ENCODE data around the gene DSCAM. TPM values are rescaled to one million over a fixed set of nuclear protein-coding genes. Genes with fewer than 3 reads are reported as not detected.

Gene DSCAM
- total RNA-seq, 2 donors from 2014 or later, result not detected

DNA sequence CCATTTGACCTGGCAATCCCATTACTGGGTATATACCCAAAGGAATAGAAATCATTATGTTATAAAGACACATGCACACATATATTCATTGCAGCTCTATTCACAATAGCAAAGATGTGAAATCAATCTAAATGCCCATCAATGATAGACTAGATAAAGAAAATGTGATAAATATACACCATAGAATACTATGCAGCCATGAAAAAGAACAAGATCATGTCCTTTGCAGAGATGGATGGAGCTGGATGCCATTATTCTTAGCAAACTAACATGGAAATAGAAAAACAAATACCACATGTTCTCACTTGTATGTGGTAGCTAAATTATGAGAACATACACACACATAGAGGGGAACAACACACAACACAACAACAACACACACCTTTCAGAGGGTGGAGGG is 731.2 kb downstream of the DSCAM start:
- peaks cover 0 to 22% of the 10 kb centered on the region in 2 donors for H3K9me3 Mint-ChIP-seq
- no peak overlapping the region for H3K27ac Mint-ChIP-seq
- ATAC-seq, result no peak
- H3K36me3 Mint-ChIP-seq, result no peaks in the 10 kb centered on the region
- DNase-seq (ENCODE audit: low spot score in 2 of 2), result no peak

DNA sequence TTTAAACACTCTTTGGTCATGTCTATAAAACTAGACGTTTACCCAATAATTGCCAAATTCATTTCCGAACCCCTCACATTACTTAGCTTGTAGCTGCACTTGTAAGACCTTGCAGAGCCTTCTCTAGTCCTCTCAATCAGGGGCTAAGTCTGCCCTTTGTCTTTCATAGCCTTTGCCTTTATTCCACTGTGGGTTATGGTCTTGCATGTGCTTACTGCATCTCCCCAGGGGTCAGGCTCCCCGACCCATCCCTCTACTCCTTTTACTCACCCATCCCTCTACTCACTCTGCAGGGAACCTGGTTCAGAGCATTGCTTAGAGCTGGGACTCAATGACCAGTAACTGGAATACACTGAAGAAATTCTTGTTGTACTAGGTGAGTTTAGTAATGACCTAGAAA is 744.3 kb downstream of the DSCAM start:
- no peak for DNase-seq (ENCODE audit: low spot score in 2 of 2)
- ATAC-seq, result no peak
- Mint-ChIP-seq H3K36me3 (no peaks in the 10 kb centered on the region), H3K9me3 (peaks cover 14 to 18% of the 10 kb centered on the region in 2 donors), H3K27ac (no peak overlapping the region)

DNA sequence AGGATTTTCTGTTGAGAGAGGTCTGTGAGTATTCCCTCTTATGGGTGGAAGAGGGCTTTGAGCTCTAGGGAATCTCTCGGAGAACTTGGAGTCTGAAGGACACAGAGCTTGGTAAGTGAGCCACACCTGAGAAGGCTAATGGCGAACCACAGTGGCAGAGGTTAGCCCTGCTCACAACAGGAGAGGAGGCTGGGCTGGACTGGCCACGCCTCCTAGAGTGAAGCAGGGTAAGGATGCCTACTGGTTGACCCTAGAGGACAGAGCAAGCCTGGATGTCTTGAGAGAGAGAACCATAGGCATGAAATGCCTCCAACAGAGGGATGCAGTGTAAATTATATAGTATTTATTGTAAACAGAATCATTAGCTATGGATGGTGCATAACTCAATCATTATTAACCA is 747.1 kb downstream of the DSCAM start:
- Mint-ChIP-seq H3K27ac (no peak overlapping the region), H3K9me3 (peaks cover 10 to 12% of the 10 kb centered on the region in 2 donors), H3K36me3 (no peaks in the 10 kb centered on the region)
- DNase-seq (ENCODE audit: low spot score in 2 of 2) (no peak), ATAC-seq (no peak)

DNA sequence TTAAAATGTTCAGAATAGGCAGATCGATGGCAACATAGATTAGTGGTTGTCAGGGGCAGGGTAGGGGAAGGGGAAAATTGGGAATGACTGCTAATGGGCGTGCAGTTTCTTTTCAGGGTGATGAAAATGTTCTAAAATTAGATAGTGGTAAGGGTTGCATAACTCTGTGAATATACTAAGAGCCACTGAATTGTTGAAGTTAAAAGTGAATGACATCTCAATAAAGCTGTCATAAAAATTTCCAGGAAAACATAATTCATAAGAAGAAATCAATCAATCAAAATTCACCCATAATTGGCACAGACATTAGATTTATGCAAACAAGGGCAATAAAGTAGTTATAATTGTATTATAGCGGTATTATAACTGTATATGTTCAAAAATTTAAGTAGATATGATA is 751.5 kb downstream of the DSCAM start:
- ATAC-seq (no peak), DNase-seq (ENCODE audit: low spot score in 2 of 2) (no peak)
- Mint-ChIP-seq H3K36me3 (peaks cover 0 to 16% of the 10 kb centered on the region in 2 donors), H3K9me3 (peaks cover 19 to 24% of the 10 kb centered on the region in 2 donors), H3K27ac (no peak overlapping the region)

DNA sequence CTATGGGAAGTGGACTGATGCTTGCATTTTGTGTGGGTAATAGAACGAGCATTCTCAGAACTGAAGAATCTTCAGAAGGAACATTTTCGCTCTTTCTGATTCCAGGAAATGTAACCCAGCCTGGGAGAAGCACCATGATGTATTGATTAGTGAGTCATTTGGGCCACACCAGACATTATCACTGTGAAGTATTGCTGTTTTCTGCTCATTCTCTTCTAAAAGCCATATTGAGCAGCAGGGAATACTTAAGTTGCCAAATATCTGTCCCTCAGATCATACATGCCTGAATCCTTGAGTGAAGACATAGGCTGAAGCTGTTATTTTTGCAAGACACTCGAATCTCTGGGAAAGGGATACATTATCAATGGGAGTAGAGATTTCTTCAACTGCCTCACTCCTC is 766.6 kb downstream of the DSCAM start:
- Mint-ChIP-seq H3K9me3 (peaks cover 0 to 4% of the 10 kb centered on the region in 2 donors), H3K27ac (no peak overlapping the region), H3K36me3 (no peaks in the 10 kb centered on the region)
- no peak for ATAC-seq
- DNase-seq (ENCODE audit: low spot score in 2 of 2), result no peak

DNA sequence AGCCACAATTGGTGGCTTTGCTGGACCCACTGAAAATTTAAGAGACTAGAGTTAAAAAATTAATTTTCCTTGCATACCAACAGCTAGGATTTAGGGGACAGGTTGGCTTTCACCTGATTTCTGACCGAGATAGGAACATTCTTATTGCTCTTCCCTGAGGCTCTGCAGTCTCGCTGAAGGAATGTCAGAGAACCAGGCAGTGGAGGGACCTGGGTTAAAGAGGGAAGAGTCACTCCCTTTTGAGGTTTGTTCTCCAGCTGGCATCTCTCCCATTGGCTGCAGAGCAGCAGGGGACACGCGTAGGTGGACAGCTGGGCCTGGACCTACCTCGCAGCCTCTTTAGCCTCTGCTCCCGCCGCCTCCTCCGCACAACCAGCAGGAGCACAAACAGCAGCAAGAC is 772.2 kb downstream of the DSCAM start:
- Mint-ChIP-seq H3K9me3 (no peaks in the 10 kb centered on the region), H3K36me3 (no peaks in the 10 kb centered on the region), H3K27ac (no peak overlapping the region)
- no peak for DNase-seq (ENCODE audit: low spot score in 2 of 2)
- ATAC-seq, result no peak

DNA sequence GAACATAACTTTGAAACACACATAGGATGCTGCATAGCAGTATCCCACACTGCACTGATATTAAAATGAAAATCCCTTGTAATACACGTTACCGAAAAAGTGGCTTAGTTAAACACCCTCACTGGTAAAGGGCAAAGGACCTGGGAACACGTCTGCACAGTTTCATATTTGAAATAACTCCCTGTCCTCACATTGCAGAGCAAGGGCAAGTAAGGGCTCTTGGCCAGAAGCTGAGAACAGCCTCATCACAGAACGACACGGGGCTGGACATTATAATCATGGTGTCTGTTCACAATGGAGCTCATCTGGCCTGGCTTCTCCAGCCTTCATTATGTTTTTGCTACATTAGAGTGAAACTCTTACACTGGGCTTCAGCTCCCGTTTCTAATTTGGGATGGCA is 772.8 kb downstream of the DSCAM start:
- no peak overlapping the region for H3K27ac Mint-ChIP-seq
- no peak for ATAC-seq
- DNase-seq (ENCODE audit: low spot score in 2 of 2), result no peak
- no peaks in the 10 kb centered on the region for H3K9me3 Mint-ChIP-seq
- no peaks in the 10 kb centered on the region for H3K36me3 Mint-ChIP-seq

DNA sequence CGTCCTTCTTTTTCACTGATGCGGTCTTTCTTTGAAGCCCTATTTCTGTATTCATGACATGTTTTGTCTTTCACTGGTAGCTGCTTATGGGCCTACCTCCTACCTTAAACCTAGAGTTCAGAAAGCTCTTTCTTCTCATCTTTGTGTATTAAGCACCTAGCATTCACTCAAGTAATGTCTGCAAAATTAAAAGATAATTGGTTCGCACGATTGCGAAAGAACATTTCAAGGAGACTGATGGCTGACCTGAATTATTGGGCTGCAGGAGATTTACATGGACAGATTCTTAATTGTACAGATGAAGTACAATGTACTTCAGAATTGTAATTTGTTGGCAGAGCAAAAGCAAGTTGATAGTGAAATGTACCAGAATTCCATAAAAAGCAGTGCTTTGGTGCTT is 773.3 kb downstream of the DSCAM start:
- DNase-seq (ENCODE audit: low spot score in 2 of 2) (no peak), ATAC-seq (no peak)
- H3K27ac Mint-ChIP-seq, result no peak overlapping the region
- no peaks in the 10 kb centered on the region for H3K36me3 Mint-ChIP-seq
- no peaks in the 10 kb centered on the region for H3K9me3 Mint-ChIP-seq

DNA sequence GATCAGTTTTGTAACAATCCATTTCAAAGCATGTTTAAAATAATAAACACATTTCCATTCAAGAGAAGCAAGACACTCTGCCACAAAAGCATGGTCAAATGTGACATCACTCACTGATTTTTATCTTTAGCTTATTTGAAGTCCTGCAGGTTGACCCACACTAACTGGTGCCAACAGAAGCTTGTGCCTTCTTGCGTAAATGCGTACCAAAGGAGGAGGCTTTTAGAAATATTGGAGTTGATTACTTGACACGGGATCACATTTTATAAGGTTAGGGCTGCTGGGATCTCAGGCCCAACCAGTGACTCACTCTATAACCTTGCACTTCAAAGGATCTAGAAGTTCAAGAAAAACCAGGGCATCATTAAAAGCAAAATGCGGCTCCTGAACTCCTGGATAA is 776.1 kb downstream of the DSCAM start:
- Mint-ChIP-seq H3K27ac (no peak overlapping the region), H3K9me3 (no peaks in the 10 kb centered on the region), H3K36me3 (no peaks in the 10 kb centered on the region)
- no peak for ATAC-seq
- no peak for DNase-seq (ENCODE audit: low spot score in 2 of 2)

DNA sequence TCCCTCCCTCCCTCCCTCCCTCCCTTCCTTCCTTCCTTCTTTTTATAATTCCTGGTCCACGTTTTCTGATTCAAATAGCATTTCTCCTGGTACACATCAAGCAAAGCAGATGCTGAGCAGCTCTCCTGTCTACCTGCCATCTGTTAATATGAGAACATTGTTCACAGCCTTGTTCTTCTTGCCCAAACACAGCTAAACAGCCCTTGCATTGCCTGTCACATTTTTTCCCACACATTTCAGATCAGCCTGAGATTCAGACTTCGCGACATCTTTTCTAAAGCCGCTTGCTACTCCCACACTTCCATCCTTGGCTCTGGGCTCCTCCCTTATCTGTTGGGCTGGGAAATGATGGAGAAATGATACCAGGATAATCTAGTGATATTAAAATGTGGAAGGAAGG is 779.2 kb downstream of the DSCAM start:
- DNase-seq (ENCODE audit: low spot score in 2 of 2), result no peak
- ATAC-seq, result no peak
- H3K27ac Mint-ChIP-seq, result no peak overlapping the region
- H3K9me3 Mint-ChIP-seq, result no peaks in the 10 kb centered on the region
- H3K36me3 Mint-ChIP-seq, result no peaks in the 10 kb centered on the region

DNA sequence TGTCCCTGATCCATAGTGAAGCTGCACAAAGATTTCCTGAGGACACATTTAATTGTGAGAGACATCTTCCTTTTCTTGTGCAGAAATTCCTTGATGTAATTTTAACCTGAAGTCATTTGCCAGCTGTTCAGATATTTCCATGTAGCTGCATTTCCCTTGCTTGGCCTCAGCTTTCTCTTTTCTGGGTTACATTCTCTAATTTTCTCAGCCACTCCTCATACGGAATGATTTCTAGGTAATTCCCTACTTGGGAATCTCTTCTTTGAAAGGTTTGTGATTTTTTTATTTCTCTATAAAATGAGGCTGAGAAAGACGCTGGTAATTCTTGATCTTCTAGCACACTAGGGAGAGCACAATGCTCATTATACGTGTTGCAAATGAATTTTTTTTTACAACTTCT is 780.7 kb downstream of the DSCAM start:
- Mint-ChIP-seq H3K9me3 (no peaks in the 10 kb centered on the region), H3K36me3 (no peaks in the 10 kb centered on the region), H3K27ac (no peak overlapping the region)
- ATAC-seq, result no peak
- no peak for DNase-seq (ENCODE audit: low spot score in 2 of 2)

DNA sequence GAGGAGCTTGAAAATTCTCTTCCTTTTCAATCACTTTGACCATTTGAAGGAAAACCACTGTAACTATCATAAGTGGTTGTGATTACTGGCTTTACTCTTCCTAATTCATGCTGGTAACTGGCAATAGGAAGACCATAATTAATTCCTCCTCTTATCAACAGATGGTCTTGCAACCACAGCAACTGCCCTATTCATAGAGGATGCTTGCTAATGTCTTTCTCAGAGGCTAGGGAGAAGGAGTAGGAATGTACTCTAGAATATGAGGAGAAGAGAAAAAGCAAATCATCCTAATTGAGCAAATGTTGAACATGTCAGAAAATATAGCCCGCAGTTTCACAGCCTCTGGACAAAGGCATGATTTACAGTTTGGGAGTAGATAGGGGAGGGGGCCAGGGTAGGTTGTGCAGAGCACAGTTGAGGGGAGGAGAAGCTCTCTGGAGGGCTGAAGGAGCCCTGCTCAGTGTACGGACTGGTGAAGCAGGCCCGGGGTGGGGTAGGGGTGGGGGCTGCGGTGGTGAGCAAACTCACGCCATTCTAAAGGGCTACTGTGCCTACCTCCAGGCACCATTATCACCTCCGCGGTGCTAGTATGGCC is 786.8 kb downstream of the DSCAM start:
- DNase-seq (ENCODE audit: low spot score in 2 of 2) (no peak), ATAC-seq (no peak)
- no peaks in the 10 kb centered on the region for H3K36me3 Mint-ChIP-seq
- no peak overlapping the region for H3K27ac Mint-ChIP-seq
- peaks cover 3 to 4% of the 10 kb centered on the region in 2 donors for H3K9me3 Mint-ChIP-seq

DNA sequence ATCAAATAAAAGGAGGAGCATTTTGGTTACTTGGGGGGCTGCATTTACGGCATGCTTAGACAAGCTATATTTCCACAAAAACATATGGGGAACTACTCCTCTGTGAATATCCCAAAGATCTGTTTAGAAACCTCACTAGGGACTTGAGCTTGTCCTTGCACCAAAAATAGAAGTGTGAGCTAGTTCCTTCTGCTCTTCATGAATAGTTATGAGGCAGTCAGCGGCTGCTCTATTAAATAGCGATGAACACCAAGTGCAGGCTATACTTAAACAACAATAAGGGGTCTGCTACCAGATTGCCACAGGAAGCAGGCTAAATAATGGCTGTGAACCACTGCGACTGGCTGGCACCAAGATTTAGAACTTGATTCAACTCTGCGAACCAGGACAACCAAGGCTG is 789.6 kb downstream of the DSCAM start:
- no peak for ATAC-seq

DNA sequence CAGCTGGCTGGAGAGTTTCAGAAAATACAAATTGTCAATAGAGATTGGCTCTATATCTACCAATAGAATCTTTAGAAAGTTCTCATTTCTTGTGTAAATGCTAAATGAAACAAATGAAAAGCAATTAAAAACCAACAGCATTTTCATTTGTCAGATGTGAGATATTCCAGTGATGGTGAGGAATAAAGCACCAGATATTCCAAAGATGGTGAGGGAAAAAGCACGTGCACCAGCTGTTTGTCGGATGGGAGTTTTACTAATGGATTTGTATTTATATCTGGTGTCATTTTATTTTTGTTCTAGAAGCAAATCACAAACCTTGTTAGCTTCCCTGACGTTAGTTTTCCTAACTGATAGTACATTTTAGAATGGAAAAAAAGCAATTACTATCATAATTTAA is 790.9 kb downstream of the DSCAM start:
- Mint-ChIP-seq H3K27ac (no peak overlapping the region), H3K36me3 (no peaks in the 10 kb centered on the region), H3K9me3 (peaks cover 3 to 5% of the 10 kb centered on the region in 2 donors)
- ATAC-seq (no peak), DNase-seq (ENCODE audit: low spot score in 2 of 2) (no peak)

More for the DNA sequence above, 789.6 kb downstream of the DSCAM start:
- peaks cover 4 to 6% of the 10 kb centered on the region in 2 donors for H3K9me3 Mint-ChIP-seq
- DNase-seq (ENCODE audit: low spot score in 2 of 2), result no peak
- H3K27ac Mint-ChIP-seq, result no peak overlapping the region
- no peaks in the 10 kb centered on the region for H3K36me3 Mint-ChIP-seq

DNA sequence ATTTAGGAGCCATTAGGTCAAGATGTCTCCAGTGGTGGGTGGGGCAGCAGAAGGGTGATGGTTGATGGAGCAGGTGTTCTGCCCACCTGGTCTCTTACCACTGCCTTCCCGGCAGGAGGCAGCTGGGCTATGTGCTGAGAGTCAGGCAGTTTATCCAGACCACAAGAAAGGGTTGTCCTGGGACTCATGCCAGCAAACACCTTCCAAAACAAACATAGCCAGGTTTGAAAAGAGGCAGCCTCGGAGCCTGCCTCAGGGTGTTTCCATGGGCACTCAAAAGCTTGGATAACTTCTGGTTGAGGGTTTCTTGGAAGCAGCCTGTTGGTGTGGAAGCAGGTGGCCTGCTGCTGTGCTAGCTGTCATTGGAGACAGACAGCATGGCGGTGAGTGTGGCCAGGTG is 792.6 kb downstream of the DSCAM start:
- ATAC-seq (no peak), DNase-seq (ENCODE audit: low spot score in 2 of 2) (no peak)
- Mint-ChIP-seq H3K27ac (no peak overlapping the region), H3K36me3 (no peaks in the 10 kb centered on the region), H3K9me3 (peaks cover 0 to 3% of the 10 kb centered on the region in 2 donors)

DNA sequence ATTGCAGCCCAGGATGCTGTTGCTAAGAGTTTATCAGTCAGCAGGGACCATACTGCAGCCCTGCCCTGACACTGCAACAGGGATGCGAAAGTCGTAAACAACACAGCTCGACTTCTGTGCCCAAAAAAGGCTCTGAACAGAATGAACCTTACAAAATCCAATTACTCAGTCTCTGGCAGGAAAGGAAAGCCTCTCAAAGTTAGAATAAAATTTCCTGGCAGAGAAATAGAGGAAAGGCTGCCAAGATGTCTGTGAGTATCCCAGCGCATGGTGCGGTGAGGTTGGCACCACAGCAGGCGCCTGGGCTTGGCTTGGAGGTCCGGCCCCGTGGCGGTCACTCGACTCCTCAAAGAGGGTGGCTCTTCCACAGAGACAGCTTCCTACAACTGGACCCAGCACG is 794.0 kb downstream of the DSCAM start:
- Mint-ChIP-seq H3K36me3 (no peaks in the 10 kb centered on the region), H3K27ac (no peak overlapping the region), H3K9me3 (peaks cover 0 to 3% of the 10 kb centered on the region in 2 donors)
- ATAC-seq (no peak), DNase-seq (ENCODE audit: low spot score in 2 of 2) (no peak)

DNA sequence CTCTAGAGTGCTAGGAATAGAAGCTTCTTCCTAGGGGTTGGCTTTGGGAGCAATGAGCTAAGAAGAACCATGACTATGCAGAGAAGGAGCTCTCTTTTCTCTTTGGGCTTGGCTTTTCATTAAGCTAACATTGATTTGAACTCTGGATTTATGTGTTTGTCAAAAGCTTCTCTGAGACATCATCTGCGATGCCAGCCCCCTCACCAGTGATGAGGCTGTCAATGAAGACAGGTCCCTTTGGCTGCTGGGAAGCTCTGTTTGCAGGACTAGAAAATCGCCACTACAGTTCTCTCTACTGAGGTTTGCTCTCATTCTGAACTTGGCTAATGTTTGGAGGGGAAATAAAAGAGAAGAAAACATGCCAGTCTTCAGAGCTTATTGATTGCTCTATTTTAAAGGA is 794.7 kb downstream of the DSCAM start:
- peaks cover 0 to 3% of the 10 kb centered on the region in 2 donors for H3K9me3 Mint-ChIP-seq
- DNase-seq (ENCODE audit: low spot score in 2 of 2) (no peak), ATAC-seq (no peak)
- H3K27ac Mint-ChIP-seq, result no peak overlapping the region
- H3K36me3 Mint-ChIP-seq, result no peaks in the 10 kb centered on the region

DNA sequence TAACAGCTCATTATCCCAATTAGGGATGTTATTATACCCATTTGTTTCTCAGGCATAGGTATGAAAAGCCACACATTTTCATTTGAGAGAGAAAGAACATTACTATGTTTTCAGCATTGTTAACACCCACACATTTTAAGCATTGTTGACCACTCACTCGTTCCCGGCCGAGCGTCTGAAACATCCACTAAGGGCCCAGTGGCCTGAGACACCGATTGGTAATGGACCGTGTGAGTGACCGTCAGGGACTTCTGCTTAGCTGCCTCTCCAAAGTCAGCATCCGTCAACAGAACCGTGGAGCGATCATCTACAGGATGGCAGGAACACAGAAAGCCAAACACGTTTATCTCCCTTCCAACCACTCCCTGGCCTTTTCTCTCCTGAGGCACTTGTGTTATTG is 795.2 kb downstream of the DSCAM start:
- H3K36me3 Mint-ChIP-seq, result no peaks in the 10 kb centered on the region
- no peak overlapping the region for H3K27ac Mint-ChIP-seq
- no peak for DNase-seq (ENCODE audit: low spot score in 2 of 2)
- peaks cover 0 to 3% of the 10 kb centered on the region in 2 donors for H3K9me3 Mint-ChIP-seq
- no peak for ATAC-seq

DNA sequence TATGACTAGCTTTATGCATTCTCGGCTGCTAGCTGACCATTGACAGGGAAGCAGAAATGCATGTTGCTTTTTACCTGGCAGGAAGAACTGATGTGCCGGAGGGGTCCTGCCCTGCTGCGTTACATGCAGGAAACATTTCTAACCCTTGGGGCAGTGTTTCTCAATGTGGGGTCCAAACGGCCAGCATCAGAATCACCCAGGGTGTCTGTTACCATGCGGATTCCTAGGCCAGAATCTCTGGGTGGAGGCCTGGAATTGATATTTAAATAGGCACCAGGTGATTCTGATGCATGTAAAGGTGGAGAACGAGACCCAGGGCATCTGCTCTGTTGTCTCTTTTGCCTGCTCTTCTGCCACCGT is 797.0 kb downstream of the DSCAM start:
- H3K36me3 Mint-ChIP-seq, result no peaks in the 10 kb centered on the region
- no peak overlapping the region for H3K27ac Mint-ChIP-seq
- ATAC-seq (no peak), DNase-seq (ENCODE audit: low spot score in 2 of 2) (no peak)
- H3K9me3 Mint-ChIP-seq, result peaks cover 0 to 7% of the 10 kb centered on the region in 2 donors

Data from activated naive CD4-positive, alpha-beta T cell treated with anti-CD3 and anti-CD28 coated beads, Interleukin-2, amount 50 U/mL, for 72 hours (primary cell).